ENCODE measurements around the gene SYT9.

Gene SYT9

DNA sequence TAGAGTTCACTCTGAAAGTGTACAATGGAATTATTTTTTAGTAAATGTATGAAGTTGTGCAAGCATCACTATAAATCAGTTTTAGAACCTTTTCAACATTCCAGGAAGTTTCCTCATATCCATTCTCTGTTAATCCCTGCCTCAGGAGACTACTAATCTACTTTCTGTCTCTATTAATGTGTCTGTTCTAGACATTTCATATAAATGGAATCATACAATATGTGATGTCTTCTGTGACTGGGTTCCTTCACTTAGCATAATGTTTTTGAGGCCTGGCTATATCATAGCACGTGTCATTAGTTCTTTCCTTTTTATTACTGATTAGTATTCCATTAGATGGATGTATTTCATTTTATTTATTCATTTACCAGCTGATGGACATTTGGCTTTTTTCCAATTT, 17.1 kb downstream of the SYT9 start:
- Histone ChIP-seq H3K27me3 (ENCODE audit: control insufficient read depth in 1 of 2, insufficient read depth in 2 of 2, low read length in 2 of 2) (no peaks in the 10 kb centered on the region), H3K4me1 (ENCODE audit: control insufficient read depth in 1 of 2, insufficient read depth in 2 of 2, low read length in 2 of 2) (no peaks in the 10 kb centered on the region), H3K36me3 (ENCODE audit: control insufficient read depth in 1 of 2, insufficient read depth in 2 of 2, low read length in 2 of 2) (no peaks in the 10 kb centered on the region), H3K27ac (ENCODE audit: low read depth, low read length) (no peak overlapping the region), H3K9me3 (ENCODE audit: control insufficient read depth in 1 of 2, low read length in 2 of 2) (no peaks in the 10 kb centered on the region), H3K9ac (ENCODE audit: low read depth in 1 of 2, low read length in 2 of 2) (no peak overlapping the region), H3K4me3 (ENCODE audit: low read depth in 1 of 2, low read length in 2 of 2) (no peak overlapping the region)

DNA sequence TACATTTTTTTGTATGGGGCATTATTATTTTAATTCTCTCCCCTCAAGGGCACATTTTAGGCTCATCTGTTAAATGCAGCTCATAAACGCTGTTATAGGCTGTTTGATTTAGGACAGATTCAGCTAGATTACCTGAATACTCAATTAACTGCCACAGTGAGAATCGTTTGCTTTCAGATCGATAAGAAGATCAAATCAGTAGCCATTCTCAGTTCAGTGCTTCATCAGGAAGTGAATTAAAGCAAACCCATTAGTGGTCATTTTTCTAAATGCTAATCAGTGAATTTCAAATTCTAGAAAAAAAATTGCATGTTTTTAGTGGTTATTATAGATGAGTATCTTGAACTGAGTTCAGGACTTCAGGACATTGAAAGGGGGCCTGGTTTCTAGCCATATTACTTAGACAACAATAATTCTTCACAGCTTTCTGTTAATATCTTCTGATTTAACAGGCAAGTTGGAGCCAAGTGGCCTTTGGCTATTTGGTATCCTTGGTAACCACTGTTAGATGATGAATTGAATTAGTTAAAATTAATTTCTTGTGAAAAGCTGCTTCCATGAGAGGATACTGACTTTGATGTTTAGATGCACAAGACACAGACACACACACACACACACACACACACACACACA, 18.6 kb downstream of the SYT9 start:
- Histone ChIP-seq H3K4me3 (ENCODE audit: low read depth in 1 of 2, low read length in 2 of 2) (no peak overlapping the region), H3K9me3 (ENCODE audit: control insufficient read depth in 1 of 2, low read length in 2 of 2) (no peaks in the 10 kb centered on the region), H3K9ac (ENCODE audit: low read depth in 1 of 2, low read length in 2 of 2) (no peak overlapping the region), H3K4me1 (ENCODE audit: control insufficient read depth in 1 of 2, insufficient read depth in 2 of 2, low read length in 2 of 2) (no peaks in the 10 kb centered on the region), H3K36me3 (ENCODE audit: control insufficient read depth in 1 of 2, insufficient read depth in 2 of 2, low read length in 2 of 2) (no peaks in the 10 kb centered on the region), H3K27ac (ENCODE audit: low read depth, low read length) (no peak overlapping the region), H3K27me3 (ENCODE audit: control insufficient read depth in 1 of 2, insufficient read depth in 2 of 2, low read length in 2 of 2) (no peaks in the 10 kb centered on the region)

DNA sequence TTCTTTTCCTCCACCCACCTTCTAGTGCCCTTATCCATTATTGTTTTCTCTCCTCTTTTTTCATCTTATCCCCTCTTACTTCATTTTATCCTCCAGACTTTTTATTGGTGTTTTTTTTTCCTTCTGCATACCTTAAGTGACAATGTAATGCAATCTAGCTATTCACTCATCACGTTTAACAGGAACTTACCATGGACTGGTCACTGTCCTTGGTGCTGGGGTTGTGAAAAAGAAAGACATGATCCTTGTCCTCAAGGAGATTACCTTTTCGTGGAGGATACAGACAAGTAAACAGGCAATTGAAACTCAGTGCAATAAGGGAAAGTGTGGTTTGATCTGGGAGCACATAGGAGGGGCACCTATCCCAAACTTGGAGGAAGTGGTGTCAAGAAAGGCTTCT, 20.7 kb downstream of the SYT9 start:
- Histone ChIP-seq H3K27me3 (ENCODE audit: control insufficient read depth in 1 of 2, insufficient read depth in 2 of 2, low read length in 2 of 2) (no peaks in the 10 kb centered on the region), H3K9me3 (ENCODE audit: control insufficient read depth in 1 of 2, low read length in 2 of 2) (no peaks in the 10 kb centered on the region), H3K9ac (ENCODE audit: low read depth in 1 of 2, low read length in 2 of 2) (no peak overlapping the region), H3K27ac (ENCODE audit: low read depth, low read length) (no peak overlapping the region), H3K36me3 (ENCODE audit: control insufficient read depth in 1 of 2, insufficient read depth in 2 of 2, low read length in 2 of 2) (no peaks in the 10 kb centered on the region), H3K4me3 (ENCODE audit: low read depth in 1 of 2, low read length in 2 of 2) (no peak overlapping the region), H3K4me1 (ENCODE audit: control insufficient read depth in 1 of 2, insufficient read depth in 2 of 2, low read length in 2 of 2) (no peaks in the 10 kb centered on the region)

DNA sequence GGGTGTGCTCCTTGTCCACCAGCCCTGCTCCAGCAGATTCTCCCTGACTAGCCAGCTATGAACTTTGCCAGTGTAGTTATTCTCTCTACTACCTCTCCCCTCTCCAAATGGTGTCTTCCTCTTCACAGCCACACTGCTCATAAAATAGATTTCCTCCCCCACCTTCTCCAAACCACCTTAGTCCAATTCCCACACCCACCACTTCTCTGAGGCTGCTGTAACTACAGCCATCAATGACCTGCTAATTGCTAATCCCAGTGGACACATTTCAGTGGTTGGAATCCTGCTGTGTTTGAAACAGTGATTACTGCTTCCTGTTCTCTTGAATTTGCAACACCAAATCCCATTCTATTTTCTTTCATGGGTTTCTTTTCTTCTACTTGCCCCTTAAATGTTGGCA, 23.4 kb downstream of the SYT9 start:
- Histone ChIP-seq H3K27me3 (ENCODE audit: control insufficient read depth in 1 of 2, insufficient read depth in 2 of 2, low read length in 2 of 2) (peaks cover 0 to 3% of the 10 kb centered on the region in 2 donors), H3K9ac (ENCODE audit: low read depth in 1 of 2, low read length in 2 of 2) (no peak overlapping the region), H3K27ac (ENCODE audit: low read depth, low read length) (no peak overlapping the region), H3K4me1 (ENCODE audit: control insufficient read depth in 1 of 2, insufficient read depth in 2 of 2, low read length in 2 of 2) (no peaks in the 10 kb centered on the region), H3K9me3 (ENCODE audit: control insufficient read depth in 1 of 2, low read length in 2 of 2) (no peaks in the 10 kb centered on the region), H3K4me3 (ENCODE audit: low read depth in 1 of 2, low read length in 2 of 2) (no peak overlapping the region), H3K36me3 (ENCODE audit: control insufficient read depth in 1 of 2, insufficient read depth in 2 of 2, low read length in 2 of 2) (no peaks in the 10 kb centered on the region)

DNA sequence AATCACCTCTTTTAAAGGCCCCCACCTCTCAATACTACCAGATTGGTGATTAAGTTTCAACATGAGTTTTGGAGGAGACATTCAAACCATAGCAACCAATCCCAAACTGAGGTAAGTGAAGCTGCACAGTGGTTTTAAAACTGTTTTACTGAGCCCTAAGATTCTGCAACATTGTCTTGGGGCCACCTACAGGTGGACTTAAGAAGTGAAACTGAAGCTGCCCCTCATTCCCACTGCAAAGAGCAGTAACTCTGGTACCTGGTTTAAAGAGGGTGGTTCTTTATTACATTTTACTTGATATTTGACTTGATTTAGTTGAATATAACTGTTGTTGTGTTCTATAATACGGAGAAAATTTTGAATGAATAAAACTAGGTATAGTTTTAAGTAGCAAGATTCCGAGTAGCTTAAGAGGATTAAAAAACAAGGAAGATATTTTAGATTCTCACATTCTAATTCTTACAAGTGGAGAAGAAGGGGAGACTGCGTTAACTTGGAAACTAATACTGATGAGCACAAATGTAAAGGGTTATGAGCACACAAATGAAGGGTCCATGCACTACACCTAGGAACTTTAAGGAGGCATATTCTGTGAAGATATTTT, 26.7 kb downstream of the SYT9 start:
- no peak overlapping the region for H3K9ac ChIP-seq (ENCODE audit: low read depth in 1 of 2, low read length in 2 of 2)
- H3K27me3 ChIP-seq (ENCODE audit: control insufficient read depth in 1 of 2, insufficient read depth in 2 of 2, low read length in 2 of 2) = peaks cover 0 to 3% of the 10 kb centered on the region in 2 donors
- H3K36me3 ChIP-seq (ENCODE audit: control insufficient read depth in 1 of 2, insufficient read depth in 2 of 2, low read length in 2 of 2) = no peaks in the 10 kb centered on the region
- H3K4me3 ChIP-seq (ENCODE audit: low read depth in 1 of 2, low read length in 2 of 2) = no peak overlapping the region
- no peaks in the 10 kb centered on the region for H3K4me1 ChIP-seq (ENCODE audit: control insufficient read depth in 1 of 2, insufficient read depth in 2 of 2, low read length in 2 of 2)
- H3K27ac ChIP-seq (ENCODE audit: low read depth, low read length) = no peak overlapping the region
- no peaks in the 10 kb centered on the region for H3K9me3 ChIP-seq (ENCODE audit: control insufficient read depth in 1 of 2, low read length in 2 of 2)

DNA sequence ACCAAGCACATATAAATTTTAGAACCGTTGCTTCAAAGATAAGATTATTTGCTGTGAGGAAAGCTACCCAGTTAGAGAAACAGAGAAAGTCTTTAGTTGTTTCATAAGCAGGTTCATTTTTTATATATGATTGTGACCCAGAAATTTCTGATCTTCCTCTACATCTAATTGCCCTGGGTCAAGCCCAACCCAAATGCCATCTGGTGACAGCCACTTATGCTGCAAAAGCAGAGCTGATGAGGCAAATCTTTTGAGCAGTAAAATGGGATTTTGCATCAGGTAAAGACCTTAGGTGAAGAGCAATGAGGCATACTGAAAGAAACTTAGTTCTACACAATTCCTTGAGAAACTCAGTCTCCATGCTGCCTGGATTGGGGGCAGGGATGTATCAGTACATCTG, 28.0 kb downstream of the SYT9 start:
- peaks cover 0 to 3% of the 10 kb centered on the region in 2 donors for H3K27me3 ChIP-seq (ENCODE audit: control insufficient read depth in 1 of 2, insufficient read depth in 2 of 2, low read length in 2 of 2)
- no peak overlapping the region for H3K4me3 ChIP-seq (ENCODE audit: low read depth in 1 of 2, low read length in 2 of 2)
- H3K36me3 ChIP-seq (ENCODE audit: control insufficient read depth in 1 of 2, insufficient read depth in 2 of 2, low read length in 2 of 2) = no peaks in the 10 kb centered on the region
- H3K9ac ChIP-seq (ENCODE audit: low read depth in 1 of 2, low read length in 2 of 2) = no peak overlapping the region
- H3K27ac ChIP-seq (ENCODE audit: low read depth, low read length) = no peak overlapping the region
- H3K4me1 ChIP-seq (ENCODE audit: control insufficient read depth in 1 of 2, insufficient read depth in 2 of 2, low read length in 2 of 2) = no peaks in the 10 kb centered on the region
- H3K9me3 ChIP-seq (ENCODE audit: control insufficient read depth in 1 of 2, low read length in 2 of 2) = no peaks in the 10 kb centered on the region

DNA sequence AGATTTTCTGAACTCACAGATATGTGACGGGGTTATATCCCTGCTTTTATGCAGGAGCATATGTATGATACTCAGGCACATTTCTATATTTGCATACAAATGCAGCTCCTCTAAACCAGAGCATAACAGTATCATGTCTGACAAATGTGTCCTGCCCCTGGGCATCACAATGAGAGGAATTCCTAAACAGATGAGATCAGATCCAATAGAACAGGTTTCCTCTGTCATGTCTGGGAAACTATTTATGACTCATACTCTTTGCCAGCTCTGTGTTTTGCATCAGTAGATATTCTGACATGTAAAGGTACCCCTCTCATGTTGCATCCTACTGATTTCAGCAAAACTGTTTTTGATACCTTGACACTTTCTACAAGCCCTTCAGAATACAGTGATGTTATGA, 29.4 kb downstream of the SYT9 start:
- Histone ChIP-seq H3K36me3 (ENCODE audit: control insufficient read depth in 1 of 2, insufficient read depth in 2 of 2, low read length in 2 of 2) (no peaks in the 10 kb centered on the region), H3K4me3 (ENCODE audit: low read depth in 1 of 2, low read length in 2 of 2) (no peak overlapping the region), H3K9ac (ENCODE audit: low read depth in 1 of 2, low read length in 2 of 2) (no peak overlapping the region), H3K9me3 (ENCODE audit: control insufficient read depth in 1 of 2, low read length in 2 of 2) (peaks cover 0 to 5% of the 10 kb centered on the region in 2 donors), H3K4me1 (ENCODE audit: control insufficient read depth in 1 of 2, insufficient read depth in 2 of 2, low read length in 2 of 2) (no peaks in the 10 kb centered on the region), H3K27me3 (ENCODE audit: control insufficient read depth in 1 of 2, insufficient read depth in 2 of 2, low read length in 2 of 2) (peaks cover 0 to 3% of the 10 kb centered on the region in 2 donors), H3K27ac (ENCODE audit: low read depth, low read length) (no peak overlapping the region)

DNA sequence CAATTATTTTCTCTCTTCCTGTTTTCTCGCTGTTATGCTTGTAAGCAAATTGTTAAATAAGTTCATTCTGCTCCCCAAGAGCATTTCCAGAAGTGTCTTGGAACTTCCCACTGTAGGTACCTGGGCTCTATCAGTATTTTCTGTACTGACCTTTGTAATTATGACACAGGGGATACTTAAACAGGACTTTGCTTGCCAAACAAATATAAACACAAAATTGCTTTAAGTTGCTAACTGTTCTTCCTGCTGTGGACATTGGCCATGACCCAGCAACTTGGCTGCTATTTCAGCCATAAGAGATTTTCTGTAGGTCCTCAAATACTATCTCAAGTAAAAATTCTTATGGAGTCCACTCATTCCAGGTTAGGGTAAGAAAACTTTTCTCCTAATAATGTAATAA, 30.1 kb downstream of the SYT9 start:
- no peak overlapping the region for H3K9ac ChIP-seq (ENCODE audit: low read depth in 1 of 2, low read length in 2 of 2)
- H3K4me3 ChIP-seq (ENCODE audit: low read depth in 1 of 2, low read length in 2 of 2) = no peak overlapping the region
- H3K27me3 ChIP-seq (ENCODE audit: control insufficient read depth in 1 of 2, insufficient read depth in 2 of 2, low read length in 2 of 2) = peaks cover 0 to 3% of the 10 kb centered on the region in 2 donors
- H3K27ac ChIP-seq (ENCODE audit: low read depth, low read length) = no peak overlapping the region
- H3K9me3 ChIP-seq (ENCODE audit: control insufficient read depth in 1 of 2, low read length in 2 of 2) = peaks cover 0 to 5% of the 10 kb centered on the region in 2 donors
- no peaks in the 10 kb centered on the region for H3K36me3 ChIP-seq (ENCODE audit: control insufficient read depth in 1 of 2, insufficient read depth in 2 of 2, low read length in 2 of 2)
- H3K4me1 ChIP-seq (ENCODE audit: control insufficient read depth in 1 of 2, insufficient read depth in 2 of 2, low read length in 2 of 2) = no peaks in the 10 kb centered on the region

DNA sequence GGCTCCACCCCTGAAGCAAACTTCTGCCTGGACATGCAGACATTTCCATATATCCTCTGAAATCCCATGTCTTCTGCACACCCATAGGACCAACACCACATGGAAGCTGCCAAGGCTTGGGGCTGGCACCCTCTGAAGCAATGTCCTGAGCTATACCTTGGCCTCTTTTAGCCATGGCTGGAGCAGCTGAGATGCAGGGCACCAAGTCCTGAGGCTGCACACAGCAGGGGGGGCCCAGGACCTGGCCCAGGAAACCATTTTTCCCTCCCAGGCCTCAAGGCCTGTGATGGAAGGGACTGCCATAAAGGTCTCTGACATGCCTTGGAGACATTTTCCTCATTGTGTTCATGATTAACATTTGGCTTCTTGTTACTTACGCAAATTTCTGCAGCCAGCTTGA, 34.5 kb downstream of the SYT9 start:
- Histone ChIP-seq H3K36me3 (ENCODE audit: control insufficient read depth in 1 of 2, insufficient read depth in 2 of 2, low read length in 2 of 2) (no peaks in the 10 kb centered on the region), H3K27ac (ENCODE audit: low read depth, low read length) (no peak overlapping the region), H3K4me1 (ENCODE audit: control insufficient read depth in 1 of 2, insufficient read depth in 2 of 2, low read length in 2 of 2) (no peaks in the 10 kb centered on the region), H3K4me3 (ENCODE audit: low read depth in 1 of 2, low read length in 2 of 2) (no peak overlapping the region), H3K9ac (ENCODE audit: low read depth in 1 of 2, low read length in 2 of 2) (no peak overlapping the region), H3K27me3 (ENCODE audit: control insufficient read depth in 1 of 2, insufficient read depth in 2 of 2, low read length in 2 of 2) (no peaks in the 10 kb centered on the region), H3K9me3 (ENCODE audit: control insufficient read depth in 1 of 2, low read length in 2 of 2) (peaks cover 0 to 5% of the 10 kb centered on the region in 2 donors)

DNA sequence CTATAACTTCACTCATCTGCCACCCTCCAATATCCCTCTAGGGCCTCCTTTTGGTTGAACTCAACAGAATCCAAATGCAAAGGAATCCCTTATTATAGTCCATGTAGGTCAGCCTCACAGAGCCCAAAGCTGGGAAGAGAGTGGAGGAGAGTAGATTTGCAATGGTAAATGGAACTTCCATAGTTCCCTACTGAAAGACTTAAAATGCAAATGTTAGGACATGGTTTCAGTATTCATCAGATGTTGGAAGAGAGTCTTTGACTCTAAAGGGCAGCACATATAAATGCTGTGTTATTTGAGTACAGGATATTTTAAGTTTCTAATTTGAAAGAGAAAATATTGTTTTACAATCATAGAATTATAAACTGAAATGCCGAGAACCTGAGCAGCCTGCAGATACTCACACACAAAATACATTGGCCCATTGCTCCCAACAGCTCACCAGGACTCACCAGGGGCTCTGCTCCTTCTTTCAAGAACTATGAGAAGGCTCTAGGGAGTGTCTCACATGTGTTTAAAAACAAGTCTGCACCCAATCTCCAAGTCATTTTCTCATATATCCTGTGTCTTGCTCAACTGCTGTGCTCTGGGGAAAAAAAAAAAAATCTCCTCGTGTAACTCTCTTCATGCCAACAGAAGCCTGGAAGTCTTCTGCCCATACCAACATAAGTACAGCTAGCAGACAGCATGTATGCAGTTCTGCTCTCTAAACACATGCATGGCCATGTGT, 39.6 kb downstream of the SYT9 start:
- no peaks in the 10 kb centered on the region for H3K36me3 ChIP-seq (ENCODE audit: control insufficient read depth in 1 of 2, insufficient read depth in 2 of 2, low read length in 2 of 2)
- H3K4me3 ChIP-seq (ENCODE audit: low read depth in 1 of 2, low read length in 2 of 2) = no peak overlapping the region
- no peak overlapping the region for H3K27ac ChIP-seq (ENCODE audit: low read depth, low read length)

More for the DNA sequence above, 39.6 kb downstream of the SYT9 start:
- Histone ChIP-seq H3K9me3 (ENCODE audit: control insufficient read depth in 1 of 2, low read length in 2 of 2) (no peaks in the 10 kb centered on the region), H3K9ac (ENCODE audit: low read depth in 1 of 2, low read length in 2 of 2) (no peak overlapping the region), H3K27me3 (ENCODE audit: control insufficient read depth in 1 of 2, insufficient read depth in 2 of 2, low read length in 2 of 2) (no peaks in the 10 kb centered on the region), H3K4me1 (ENCODE audit: control insufficient read depth in 1 of 2, insufficient read depth in 2 of 2, low read length in 2 of 2) (no peaks in the 10 kb centered on the region)

All from duodenal mucosa (tissue), 2 donors.